Left lung (tissue), 10 donors: ENCODE data around the gene TRIM33. TPM values are rescaled to one million over a fixed set of nuclear protein-coding genes. Genes with fewer than 3 reads are reported as not detected.

Experiments
- ATAC-seq: fragments of 200-7000 bp; cut with Tn5 transposase; one replicate; pipeline ENCODE4 v1.9.1; 2020; ENCODE audit warnings: moderate library complexity
- DNase-seq, 4 donors: peaks; one replicate each; pipeline ENCODE4 v3.0.0-alpha.2; 2013 to 2020
- H3K27ac ChIP-seq, 2 donors: fragments of 200-600 bp; sonication (generic) in 1 of 2; one replicate each; pipeline versions ENCODE4 v1.5.0 to v1.8.0; 2020 to 2021
- H3K27me3 ChIP-seq, 2 donors: fragments of 200-600 bp; sonication (generic) in 1 of 2; one replicate each; pipeline versions ENCODE4 v1.5.0 to v1.8.0; 2020 to 2021
- H3K36me3 ChIP-seq, 2 donors: fragments of 200-600 bp; sonication (generic) in 1 of 2; one replicate each; pipeline versions ENCODE4 v1.5.0 to v1.8.0; 2020 to 2021
- H3K4me1 ChIP-seq, 2 donors: fragments of 200-600 bp; one replicate each; pipeline ENCODE4 v1.8.0; 2021
- H3K4me3 ChIP-seq, 2 donors: fragments of 200-600 bp; sonication (generic) in 1 of 2; one replicate each; pipeline versions ENCODE4 v1.5.0 to v1.8.0; 2020 to 2021; ENCODE audit warnings: mild to moderate bottlenecking in 1 of 2
- H3K9me3 ChIP-seq, 2 donors: fragments of 200-600 bp; sonication (generic) in 1 of 2; one replicate each; pipeline versions ENCODE4 v1.5.0 to v1.8.0; 2020 to 2021
- CTCF ChIP-seq, 2 donors: fragments of 200-600 bp; sonication (generic) in 1 of 2; IDR thresholded peaks; one replicate each; pipeline versions ENCODE4 v1.5.0 to v1.8.0; 2021; ENCODE audit warnings: antibody characterized with exemption in 2 of 2
- intact Hi-C, 2 donors: fragments of 100-400 bp; cut with DNase I; formaldehyde crosslinking; loops; one replicate each; pipeline versions ENCODE4 v1.11.2 to v1.14.2; 2022
- polyA plus RNA-seq, 6 donors: library from polyadenylated mRNA; unstranded; fragments of 120-200 nt; gene quantifications; one replicate each; pipeline ENCODE4 v1.2.1, GENCODE V29; 2013; ENCODE audit not compliant: insufficient read length in 6 of 6
- total RNA-seq, 2 donors: library from RNA; stranded (reverse); fragmentation: NEBNext Ultra II Directional; extraction: Animal tissue kit (Norgen Biotek cat#: 25700); gene quantifications; one replicate each; pipeline ENCODE4 v1.2.1, GENCODE V29; 2021
- donor health status: DM: no; HTN: yes; CAD: no.
- donor health status: DM: no; HTN: no; CAD: no.

The TRIM33 gene
- total and polyA plus RNA-seq, 8 donors, result 26.7 to 64.2 (median 53.0) TPM

- Histone ChIP-seq H3K36me3 (no peaks in the 10 kb centered on the region), H3K4me3 (no peak overlapping the region), H3K9me3 (no peaks in the 10 kb centered on the region), H3K27ac (no peak overlapping the region), H3K4me1 (no peaks in the 10 kb centered on the region), H3K27me3 (no peaks in the 10 kb centered on the region)
- no peak for TF ChIP-seq CTCF (IDR thresholded peaks at IDR 0.05)
- no peak for DNase-seq
- no peak for ATAC-seq
- intact Hi-C loops, result no loop called here
These were observed 10.6 kb upstream of the TRIM33 start for GRCh38 chr1:114521396-114522263.

- Histone ChIP-seq H3K4me3 (no peak overlapping the region), H3K27me3 (no peaks in the 10 kb centered on the region), H3K4me1 (peaks cover 0 to 2% of the 10 kb centered on the region in 2 donors), H3K36me3 (no peaks in the 10 kb centered on the region), H3K9me3 (no peaks in the 10 kb centered on the region), H3K27ac (no peak overlapping the region)
- ATAC-seq (no peak), DNase-seq (no peak)
- no peak for TF ChIP-seq CTCF (IDR thresholded peaks at IDR 0.05)
- intact Hi-C loops, result no loop called here
These were observed 6.3 kb upstream of the TRIM33 start for GRCh38 chr1:114517348-114517747.

- intact Hi-C loops, result no loop called here
- H3K4me3 ChIP-seq, result peak overlapping the region in 1 of 2 donors; percentile 98
- ATAC-seq, result no peak
- no peaks in the 10 kb centered on the region for H3K27me3 ChIP-seq
- no peaks in the 10 kb centered on the region for H3K9me3 ChIP-seq
- no peak for DNase-seq
- peaks cover 18 to 28% of the 10 kb centered on the region in 2 donors for H3K4me1 ChIP-seq
- no peak overlapping the region for H3K27ac ChIP-seq
- no peaks in the 10 kb centered on the region for H3K36me3 ChIP-seq
- TF ChIP-seq CTCF (IDR thresholded peaks at IDR 0.05), result no peak
These were observed 1.7 kb upstream of the TRIM33 start for GRCh38 chr1:114512595-114513280.

- peaks cover 0 to 7% of the 10 kb centered on the region in 2 donors for H3K36me3 ChIP-seq
- no peak for TF ChIP-seq CTCF (IDR thresholded peaks at IDR 0.05)
- H3K4me3 ChIP-seq, result peak overlapping the region; percentile 98
- intact Hi-C loops, result no loop called here
- no peaks in the 10 kb centered on the region for H3K9me3 ChIP-seq
- ATAC-seq (peak; percentile 68), DNase-seq (peak in 3 of 4 donors; percentile 39 to 90 (median 55))
- peaks cover 24 to 44% of the 10 kb centered on the region in 2 donors for H3K4me1 ChIP-seq
- H3K27me3 ChIP-seq, result no peaks in the 10 kb centered on the region
- peak overlapping the region; percentile 97 to 98 for H3K27ac ChIP-seq
These were observed 550 bp downstream of the TRIM33 start for GRCh38 chr1:114510274-114511031.
